Left ventricle myocardium inferior (tissue), 1 donor: ENCODE data around the gene MAFB. TPM values are rescaled to one million over a fixed set of nuclear protein-coding genes. Genes with fewer than 3 reads are reported as not detected.

ENCODE experiments used
- DNase-seq: peaks from one replicate; pipeline ENCODE4 v3.0.0-alpha.2; 2020
- H3K27ac ChIP-seq: fragments of 200-600 bp; replicated peaks from 2 replicates; pipeline ENCODE4 v1.8.0; 2021
- H3K27me3 ChIP-seq: fragments of 200-600 bp; 2 replicates; pipeline ENCODE4 v1.8.0; 2021; ENCODE audit warnings: low read depth
- H3K36me3 ChIP-seq: fragments of 200-600 bp; 2 replicates; pipeline ENCODE4 v1.8.0; 2021
- H3K4me1 ChIP-seq: fragments of 200-600 bp; 2 replicates; pipeline ENCODE4 v1.8.0; 2021
- H3K4me3 ChIP-seq: fragments of 200-600 bp; 2 replicates; pipeline ENCODE4 v1.8.0; 2021; ENCODE audit warnings: mild to moderate bottlenecking, moderate library complexity
- H3K9me3 ChIP-seq: fragments of 200-600 bp; replicated peaks from 2 replicates; pipeline ENCODE4 v1.8.0; 2021
- CTCF ChIP-seq: fragments of 200-600 bp; IDR thresholded peaks from 2 replicates; pipeline ENCODE4 v1.8.0; 2021; ENCODE audit warnings: antibody characterized with exemption, mild to moderate bottlenecking, borderline replicate concordance
- intact Hi-C: fragments of 100-400 bp; cut with micrococcal nuclease; formaldehyde crosslinking; loops from one replicate; pipeline ENCODE4 v1.11.0; 2022
- total RNA-seq: library from RNA; stranded (reverse); fragmentation: NEBNext Ultra II Directional; extraction: Animal tissue kit (Norgen Biotek cat#: 25700); gene quantifications from one replicate; pipeline ENCODE4 v1.2.1, GENCODE V29; 2021
- donor health status: DM: no; HTN: yes; CAD: no; lungs with severe emphysema.

MAFB gene
- total RNA-seq, 1 donor from 2014 or later = 10.2 TPM

- Histone ChIP-seq H3K36me3 (no peaks in the 10 kb centered on the region), H3K9me3 (no peaks in the 10 kb centered on the region)
- intact Hi-C loops = no loop called here
These were observed 38.3 kb downstream of the MAFB start for GRCh38 chr20:40650707-40651106.

GRCh38 chr20:40648210-40649072 is 40.6 kb downstream of the MAFB start:
- Histone ChIP-seq H3K4me1 (peaks cover 5% of the 10 kb centered on the region), H3K27me3 (peaks cover 35% of the 10 kb centered on the region), H3K9me3 (no peaks in the 10 kb centered on the region), H3K4me3 (no peak overlapping the region), H3K36me3 (no peaks in the 10 kb centered on the region), H3K27ac (no peak overlapping the region)
- no peak for DNase-seq
- TF ChIP-seq CTCF = no peak
- intact Hi-C loops = no loop called here

More at GRCh38 chr20:40650707-40651106, 38.3 kb downstream of the MAFB start:
- no peak for TF ChIP-seq CTCF
- DNase-seq = no peak
- peaks cover 18% of the 10 kb centered on the region for H3K4me1 ChIP-seq
- H3K27me3 ChIP-seq = peaks cover 29% of the 10 kb centered on the region
- H3K27ac ChIP-seq = no peak overlapping the region
- no peak overlapping the region for H3K4me3 ChIP-seq

GRCh38 chr20:40646813-40647212 is 42.2 kb downstream of the MAFB start:
- TF ChIP-seq CTCF = no peak
- Histone ChIP-seq H3K27ac (no peak overlapping the region), H3K9me3 (no peaks in the 10 kb centered on the region), H3K36me3 (no peaks in the 10 kb centered on the region), H3K27me3 (peaks cover 35% of the 10 kb centered on the region), H3K4me1 (peaks cover 5% of the 10 kb centered on the region), H3K4me3 (no peak overlapping the region)
- intact Hi-C loops = no loop called here
- no peak for DNase-seq

GRCh38 chr20:40646361-40646760 is 42.7 kb downstream of the MAFB start:
- Histone ChIP-seq H3K27me3 (peaks cover 35% of the 10 kb centered on the region), H3K36me3 (no peaks in the 10 kb centered on the region), H3K4me1 (peaks cover 5% of the 10 kb centered on the region), H3K9me3 (no peaks in the 10 kb centered on the region), H3K4me3 (no peak overlapping the region), H3K27ac (no peak overlapping the region)
- intact Hi-C loops = no loop called here
- no peak for DNase-seq
- no peak for TF ChIP-seq CTCF

- no peak for TF ChIP-seq CTCF
- H3K4me1 ChIP-seq = peaks cover 5% of the 10 kb centered on the region
- H3K27ac ChIP-seq = no peak overlapping the region
- H3K36me3 ChIP-seq = no peaks in the 10 kb centered on the region
- H3K4me3 ChIP-seq = no peak overlapping the region
- no peak for DNase-seq
- intact Hi-C loops = no loop called here
- H3K27me3 ChIP-seq = peaks cover 34% of the 10 kb centered on the region
- H3K9me3 ChIP-seq = no peaks in the 10 kb centered on the region
These were observed 44.2 kb downstream of the MAFB start for GRCh38 chr20:40644863-40645262.
